Activated CD4-positive, alpha-beta T cell treated with anti-CD3 and anti-CD28 coated beads, Interleukin-2, amount 10 ng/mL, durations not matched to agents 24 days and 14 days (primary cell): ENCODE results near the gene PSMD8. TPM values are rescaled to one million over a fixed set of nuclear protein-coding genes. Genes with fewer than 3 reads are reported as not detected.
A peak's percentile ranks its signal among the peaks of the same experiment; 100 is the strongest.
"Not testable (repeated sequence)": the region's sequence is repeated elsewhere in the genome, so short reads cannot be mapped to it uniquely, and the experiment has no call there.

Experiments
- DNase-seq: peaks from one replicate; pipeline ENCODE4 v3.0.0; 2022
- H3K27ac Mint-ChIP-seq: one replicate; pipeline ENCODE4 v1.8.0; 2022; ENCODE audit warnings: mild to moderate bottlenecking, mixed read lengths
- H3K27me3 Mint-ChIP-seq: one replicate; pipeline ENCODE4 v1.8.0; 2022; ENCODE audit warnings: mixed read lengths
- H3K36me3 Mint-ChIP-seq: one replicate; pipeline ENCODE4 v1.8.0; 2022; ENCODE audit warnings: low read depth, mild to moderate bottlenecking, mixed read lengths
- H3K4me1 Mint-ChIP-seq: one replicate; pipeline ENCODE4 v1.8.0; 2021; ENCODE audit warnings: mixed read lengths
- H3K4me3 Mint-ChIP-seq: one replicate; pipeline ENCODE4 v1.8.0; 2022; ENCODE audit warnings: mild to moderate bottlenecking, moderate library complexity, mixed read lengths
- H3K9me3 Mint-ChIP-seq: one replicate; pipeline ENCODE4 v1.8.0; 2021; ENCODE audit warnings: mixed read lengths
- intact Hi-C: fragments of 100-400 bp; cut with micrococcal nuclease; formaldehyde crosslinking; loops from one replicate; pipeline ENCODE4 v1.15.1; 2023
- total RNA-seq: library from RNA; stranded (reverse); gene quantifications from 2 replicates; pipeline ENCODE4 v1.2.3, GENCODE V29; 2022

The PSMD8 gene
- total RNA-seq, 1 donor from 2014 or later = 314 TPM

DNA sequence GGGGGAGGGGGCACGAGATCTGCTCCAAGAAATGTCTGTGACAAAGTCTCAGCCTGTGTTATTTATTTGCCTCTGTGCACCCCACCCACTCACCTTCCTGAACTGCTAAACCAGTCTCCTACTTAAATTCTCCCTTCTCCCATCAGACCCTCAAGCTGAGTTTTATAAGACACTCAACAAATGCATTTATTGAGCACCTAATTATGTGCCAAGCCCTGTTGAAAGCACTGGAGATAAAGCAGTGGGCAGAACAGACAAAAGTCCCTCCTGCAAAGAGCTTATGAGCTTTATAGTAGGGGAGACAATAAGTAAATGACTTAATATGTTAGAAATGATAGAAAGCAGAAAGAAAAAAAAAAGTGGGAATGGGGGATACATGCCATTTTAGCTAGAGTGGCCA, 25.2 kb downstream of the PSMD8 start:
- Mint-ChIP-seq H3K4me1 (peaks cover 28% of the 10 kb centered on the region), H3K9me3 (no peaks in the 10 kb centered on the region), H3K27ac (no peak overlapping the region), H3K4me3 (no peak overlapping the region), H3K36me3 (peaks cover 2% of the 10 kb centered on the region), H3K27me3 (peaks cover 2% of the 10 kb centered on the region)
- intact Hi-C loops = no loop called here
- DNase-seq = no peak

DNA sequence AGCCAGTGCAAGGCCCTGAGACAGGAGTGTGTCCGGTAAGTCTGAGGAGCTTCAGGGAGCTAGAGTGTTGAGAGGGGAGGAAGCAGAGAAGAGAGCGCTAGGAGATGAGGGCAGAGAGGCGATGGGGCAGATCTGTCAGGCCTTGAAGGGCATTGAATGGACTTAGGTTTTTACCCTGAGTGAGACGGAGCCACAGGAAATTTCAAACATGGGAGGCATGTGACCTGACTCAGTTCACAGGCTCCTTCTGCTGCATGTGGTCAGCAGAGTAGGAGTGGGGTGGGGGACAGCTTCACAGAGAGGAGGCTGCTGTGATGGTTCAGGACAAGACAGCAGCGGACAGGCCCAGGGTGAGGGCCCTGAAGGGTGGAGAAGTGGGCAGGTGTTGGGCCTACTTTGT, 26.0 kb downstream of the PSMD8 start:
- intact Hi-C loops = loop anchor here (10.0 kb wide), 1 partner anchor 494 kb away; the partner anchor contains the start of genes NFKBIB and SIRT2
- Mint-ChIP-seq H3K27ac (peak overlapping the region; percentile 38), H3K27me3 (peaks cover 2% of the 10 kb centered on the region), H3K4me3 (no peak overlapping the region), H3K9me3 (no peaks in the 10 kb centered on the region), H3K4me1 (peaks cover 24% of the 10 kb centered on the region), H3K36me3 (peaks cover 8% of the 10 kb centered on the region)
- no peak for DNase-seq

DNA sequence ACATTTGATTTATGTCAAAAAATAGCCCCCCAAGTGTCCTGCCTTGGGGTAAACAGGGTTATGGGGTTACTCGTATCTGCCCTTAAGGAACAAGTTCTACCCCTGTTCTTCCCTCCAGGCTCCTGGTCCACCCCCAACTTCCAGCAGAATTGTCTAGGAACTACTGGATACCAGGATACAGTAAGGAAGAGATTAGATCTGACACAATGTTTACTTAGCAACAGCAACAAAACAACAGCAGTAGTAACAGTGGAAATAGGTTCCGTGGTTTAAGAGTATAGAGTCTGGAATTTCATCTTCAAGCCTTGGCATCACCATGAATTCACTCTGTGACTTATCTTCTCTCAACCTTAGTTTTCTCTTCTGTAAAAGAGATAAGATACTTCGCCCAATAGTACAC, 26.8 kb downstream of the PSMD8 start:
- H3K4me3 Mint-ChIP-seq = no peak overlapping the region
- intact Hi-C loops = loop anchor here (10.0 kb wide), 1 partner anchor 494 kb away; the partner anchor contains the start of genes NFKBIB and SIRT2
- peaks cover 10% of the 10 kb centered on the region for H3K36me3 Mint-ChIP-seq
- no peak for DNase-seq
- H3K27ac Mint-ChIP-seq = no peak overlapping the region
- H3K9me3 Mint-ChIP-seq = no peaks in the 10 kb centered on the region
- H3K27me3 Mint-ChIP-seq = peaks cover 2% of the 10 kb centered on the region
- peaks cover 24% of the 10 kb centered on the region for H3K4me1 Mint-ChIP-seq

DNA sequence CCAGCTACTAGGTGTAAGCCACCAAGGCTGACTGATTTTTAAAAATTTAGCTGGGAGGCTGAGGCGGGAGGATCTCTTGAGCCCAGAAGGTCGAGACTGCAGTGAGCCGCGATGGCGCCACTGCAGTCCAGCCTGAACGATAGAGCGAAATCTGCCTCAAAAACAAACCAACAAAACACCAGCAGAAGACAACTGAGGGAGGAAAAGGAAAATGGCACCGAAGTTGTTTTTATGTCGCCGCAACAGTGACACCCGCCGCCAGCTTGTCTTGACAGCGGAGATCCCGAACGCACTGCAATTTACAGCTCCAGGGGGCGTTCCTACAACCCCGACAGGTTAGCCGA, 28.2 kb downstream of the PSMD8 start:
- peaks cover 12% of the 10 kb centered on the region for H3K4me1 Mint-ChIP-seq
- no peaks in the 10 kb centered on the region for H3K9me3 Mint-ChIP-seq
- H3K27me3 Mint-ChIP-seq = peaks cover 2% of the 10 kb centered on the region

DNA sequence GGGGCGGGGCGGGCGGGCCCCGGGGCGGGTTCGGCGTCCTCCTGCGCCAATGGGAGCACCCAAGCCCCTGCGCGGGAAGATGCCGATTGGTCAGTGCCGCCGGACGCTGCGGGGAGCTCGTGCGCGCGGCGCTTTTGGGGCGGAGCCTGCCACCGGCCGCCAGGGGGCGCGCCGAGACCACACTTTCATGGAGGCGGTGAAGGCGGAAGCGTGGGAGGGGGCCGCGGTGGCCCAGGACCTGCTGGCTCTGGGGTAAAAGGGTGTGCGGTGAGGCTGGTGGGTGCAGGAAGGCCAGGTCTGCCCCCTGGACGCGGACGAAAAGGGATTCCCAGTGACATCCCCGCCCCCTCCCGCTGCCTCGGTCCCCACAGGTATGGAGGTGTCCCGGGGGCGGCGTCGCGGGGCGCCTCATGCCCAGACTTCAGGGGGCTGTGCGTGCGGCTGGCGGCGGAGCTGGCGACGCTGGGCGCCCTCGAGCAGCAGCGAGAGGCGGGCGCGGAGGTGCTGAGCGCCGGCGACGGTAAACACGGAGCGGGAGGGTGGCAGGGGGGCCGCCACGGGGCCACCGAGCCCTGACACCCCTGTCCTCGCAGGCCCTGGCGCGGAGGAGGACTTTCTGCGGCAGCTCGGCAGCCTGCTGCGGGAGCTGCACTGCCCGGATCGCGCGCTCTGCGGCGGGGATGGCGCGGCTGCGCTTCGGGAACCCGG, 28.8 kb downstream of the PSMD8 start, which contains the start of gene FAM98C:
Gene FAM98C (plus strand): TSS at position 127 of the 708 bp plus-strand sequence. CDS start 61 bp downstream, at position 188.
- intact Hi-C loops = loop anchor here (1.0 to 10.0 kb wide), 7 partner anchors 24 to 527 kb away; partner anchors contain the start of genes MRPS12, NFKBIB, RASGRP4 and SARS2
- Mint-ChIP-seq H3K27ac (peak within 1 kb of the TSS; percentile 95), H3K4me1 (peaks cover 12% of the 10 kb centered on the region), H3K36me3 (peaks cover 19% of the 10 kb centered on the region), H3K4me3 (peak within 1 kb of the TSS; percentile 95), H3K27me3 (peaks cover 2% of the 10 kb centered on the region), H3K9me3 (no peaks in the 10 kb centered on the region)
- peak; percentile 99 for DNase-seq

More for the DNA sequence above, 28.2 kb downstream of the PSMD8 start:
- Mint-ChIP-seq H3K36me3 (peaks cover 17% of the 10 kb centered on the region), H3K27ac (peak overlapping the region; percentile 67), H3K4me3 (peak overlapping the region; percentile 95)
- intact Hi-C loops = loop anchor here (2.0 to 10.0 kb wide), 2 partner anchors 24 to 492 kb away; partner anchors contain the start of genes NFKBIB, RASGRP4 and SIRT2
- no peak for DNase-seq

DNA sequence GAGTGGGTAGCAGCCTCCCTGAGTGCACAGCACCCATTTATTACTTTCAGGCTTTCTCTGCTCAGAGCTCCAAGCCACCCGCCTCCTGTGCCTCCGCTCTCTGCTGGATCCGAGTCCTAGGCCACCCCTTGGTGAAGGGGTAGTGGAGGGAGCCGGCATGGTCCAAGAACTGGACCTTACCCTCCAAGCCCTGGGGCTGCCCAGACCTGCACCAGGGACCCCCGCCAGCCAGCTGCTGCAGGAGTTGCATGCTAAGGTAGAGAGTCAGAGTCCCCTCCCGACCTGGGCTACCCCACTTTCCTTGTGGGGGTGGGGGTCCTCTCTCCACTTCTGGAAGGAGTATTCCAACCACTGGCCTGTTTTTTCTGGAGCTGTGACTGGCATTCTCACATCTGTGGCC, 30.5 kb downstream of the PSMD8 start:
- Mint-ChIP-seq H3K9me3 (no peaks in the 10 kb centered on the region), H3K36me3 (peaks cover 21% of the 10 kb centered on the region), H3K27ac (no peak overlapping the region)

DNA sequence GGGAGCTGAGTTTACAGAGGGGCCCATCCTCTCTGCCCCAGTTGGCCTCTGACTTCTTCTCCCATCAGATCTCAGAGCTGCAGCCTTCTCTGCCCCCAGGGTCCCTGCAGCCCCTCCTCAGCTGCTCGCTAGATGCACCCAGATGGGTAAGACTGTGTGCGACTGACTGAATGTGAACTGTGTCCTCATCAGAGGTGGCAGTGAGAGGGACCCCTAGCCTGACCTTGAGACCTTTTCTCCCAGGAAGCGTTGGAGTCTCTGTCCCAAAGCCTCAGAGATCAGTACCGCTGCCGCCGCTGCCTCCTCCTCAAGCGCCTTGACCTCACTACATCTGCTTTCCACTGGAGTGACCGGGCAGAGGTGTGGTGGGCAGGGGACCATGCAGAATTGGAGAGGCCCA, 30.9 kb downstream of the PSMD8 start:
- intact Hi-C loops = loop anchor here (10.0 kb wide), 1 partner anchor 490 kb away; the partner anchor contains the start of genes NFKBIB and SIRT2
- no peaks in the 10 kb centered on the region for H3K9me3 Mint-ChIP-seq
- no peak for DNase-seq
- peak overlapping the region; percentile 49 for H3K4me3 Mint-ChIP-seq
- H3K4me1 Mint-ChIP-seq = peaks cover 12% of the 10 kb centered on the region
- no peaks in the 10 kb centered on the region for H3K27me3 Mint-ChIP-seq
- H3K27ac Mint-ChIP-seq = no peak overlapping the region
- peaks cover 21% of the 10 kb centered on the region for H3K36me3 Mint-ChIP-seq

More for the DNA sequence above, 30.5 kb downstream of the PSMD8 start:
- H3K27me3 Mint-ChIP-seq = no peaks in the 10 kb centered on the region
- H3K4me3 Mint-ChIP-seq = peak overlapping the region; percentile 95
- H3K4me1 Mint-ChIP-seq = peaks cover 12% of the 10 kb centered on the region
- intact Hi-C loops = loop anchor here (10.0 kb wide), 1 partner anchor 490 kb away; the partner anchor contains the start of genes NFKBIB and SIRT2
- no peak for DNase-seq

DNA sequence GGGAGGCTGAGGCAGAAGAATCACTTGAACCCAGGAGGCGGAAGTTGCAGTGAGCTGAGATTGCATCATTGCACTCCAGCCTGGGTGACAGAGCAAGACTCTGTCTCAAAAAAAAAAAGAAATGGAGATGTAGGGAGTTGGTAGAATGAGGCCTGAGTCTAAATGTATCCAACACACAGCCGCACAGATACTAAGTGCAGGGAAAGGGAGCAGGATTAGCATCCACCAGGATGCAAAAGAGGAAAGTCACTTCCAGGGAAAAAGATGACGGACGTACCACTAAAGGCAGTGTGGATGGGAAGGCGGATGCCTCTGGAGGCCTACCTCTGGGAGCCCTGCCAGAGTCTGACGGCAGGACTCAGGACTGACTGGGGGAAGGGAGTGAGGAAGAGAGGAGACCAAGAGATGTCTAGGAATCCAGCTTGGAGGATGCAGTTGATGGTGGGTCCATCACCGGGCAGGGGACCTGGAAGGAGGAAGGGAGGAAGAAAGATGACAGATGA, 35.3 kb downstream of the PSMD8 start:
- Mint-ChIP-seq H3K4me3 (no peak overlapping the region), H3K4me1 (peaks cover 2% of the 10 kb centered on the region), H3K27ac (no peak overlapping the region), H3K9me3 (no peaks in the 10 kb centered on the region), H3K27me3 (no peaks in the 10 kb centered on the region), H3K36me3 (peaks cover 19% of the 10 kb centered on the region)
- no peak for DNase-seq
- intact Hi-C loops = loop anchor here (10.0 kb wide), 1 partner anchor 485 kb away; the partner anchor contains the start of genes NFKBIB and SIRT2

DNA sequence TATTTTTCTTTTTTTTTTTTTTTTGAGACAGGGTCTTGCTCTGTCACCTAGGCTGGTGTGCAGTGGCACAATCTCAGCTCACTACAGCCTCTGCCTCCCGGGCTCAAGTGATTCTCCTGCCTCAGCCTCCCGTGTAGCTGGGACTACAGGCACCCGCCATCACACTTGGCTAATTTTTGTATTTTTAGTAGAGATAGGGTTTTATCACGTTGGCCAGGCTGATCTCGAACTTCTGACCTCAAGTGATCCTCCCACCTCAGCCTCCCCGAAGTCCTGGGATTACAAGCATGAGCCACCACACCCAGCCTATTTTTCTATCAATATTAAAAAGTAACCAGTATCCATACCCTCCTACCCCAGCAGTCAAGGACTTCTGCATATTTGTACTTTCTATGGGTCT, 36.0 kb downstream of the PSMD8 start:
- H3K36me3 Mint-ChIP-seq = peaks cover 13% of the 10 kb centered on the region
- DNase-seq, H3K27ac Mint-ChIP-seq, H3K4me1 Mint-ChIP-seq, H3K4me3 Mint-ChIP-seq, H3K9me3 Mint-ChIP-seq, intact Hi-C loops, H3K27me3 Mint-ChIP-seq: not testable (repeated sequence)

DNA sequence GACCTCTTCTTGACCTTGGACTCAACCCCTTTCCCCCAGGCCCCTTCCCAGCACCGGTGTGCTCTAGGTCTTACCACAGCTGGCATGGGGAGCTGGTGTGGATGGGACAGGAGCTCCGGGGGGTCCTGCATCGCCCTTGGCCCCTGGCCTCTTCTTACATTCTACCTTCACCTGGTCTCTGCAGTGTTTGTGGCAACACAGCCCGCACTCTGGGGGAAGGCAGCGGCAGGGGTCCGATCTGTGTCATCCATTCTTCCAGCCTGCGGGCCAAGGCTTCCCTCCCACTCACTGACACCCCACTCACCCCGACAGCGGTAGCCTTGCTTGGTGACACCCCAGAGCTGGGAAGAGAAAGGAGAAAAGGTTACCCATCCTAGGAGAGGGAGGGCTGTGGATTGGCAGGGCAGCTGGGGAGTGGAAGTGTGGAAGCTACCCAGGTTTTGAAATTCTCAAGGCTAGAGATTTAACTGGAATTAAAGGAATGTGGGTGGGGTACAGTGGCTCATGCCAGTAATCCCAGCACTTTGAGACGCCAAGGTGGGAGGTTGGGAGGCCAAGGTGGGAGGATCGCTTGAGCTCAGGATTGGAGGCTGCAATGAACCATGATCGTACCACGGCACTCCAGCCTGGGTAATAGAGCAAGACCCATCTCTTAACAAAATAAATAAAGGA, 36.8 kb downstream of the PSMD8 start:
- no peaks in the 10 kb centered on the region for H3K27me3 Mint-ChIP-seq
- peaks cover 11% of the 10 kb centered on the region for H3K36me3 Mint-ChIP-seq
- H3K4me3 Mint-ChIP-seq = no peak overlapping the region
- no peak overlapping the region for H3K27ac Mint-ChIP-seq
- DNase-seq = no peak
- no peaks in the 10 kb centered on the region for H3K9me3 Mint-ChIP-seq
- H3K4me1 Mint-ChIP-seq = no peaks in the 10 kb centered on the region
- intact Hi-C loops = no loop called here

DNA sequence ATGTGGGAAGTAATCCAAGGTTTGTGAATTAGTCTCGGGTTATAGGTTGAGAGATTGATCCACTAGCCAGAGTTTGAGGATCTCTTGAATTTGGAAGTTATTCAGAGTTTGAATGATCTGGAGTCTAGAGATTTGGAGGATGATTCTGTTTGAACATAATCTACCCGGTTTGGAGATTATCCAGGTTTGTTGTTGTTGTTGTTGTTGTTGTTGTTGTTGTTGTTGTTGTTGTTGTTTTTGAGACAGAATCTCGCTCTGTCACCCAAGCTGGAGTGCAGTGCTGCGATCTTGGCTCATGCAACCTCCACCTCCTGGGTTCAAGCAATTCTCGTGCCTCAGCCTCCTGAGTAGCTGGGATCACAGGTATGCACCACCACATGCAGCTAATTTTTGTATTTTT, 37.5 kb downstream of the PSMD8 start:
- H3K27ac Mint-ChIP-seq, H3K4me1 Mint-ChIP-seq, H3K9me3 Mint-ChIP-seq, DNase-seq, H3K4me3 Mint-ChIP-seq, H3K27me3 Mint-ChIP-seq, intact Hi-C loops: not testable (repeated sequence)
- peaks cover 10% of the 10 kb centered on the region for H3K36me3 Mint-ChIP-seq

DNA sequence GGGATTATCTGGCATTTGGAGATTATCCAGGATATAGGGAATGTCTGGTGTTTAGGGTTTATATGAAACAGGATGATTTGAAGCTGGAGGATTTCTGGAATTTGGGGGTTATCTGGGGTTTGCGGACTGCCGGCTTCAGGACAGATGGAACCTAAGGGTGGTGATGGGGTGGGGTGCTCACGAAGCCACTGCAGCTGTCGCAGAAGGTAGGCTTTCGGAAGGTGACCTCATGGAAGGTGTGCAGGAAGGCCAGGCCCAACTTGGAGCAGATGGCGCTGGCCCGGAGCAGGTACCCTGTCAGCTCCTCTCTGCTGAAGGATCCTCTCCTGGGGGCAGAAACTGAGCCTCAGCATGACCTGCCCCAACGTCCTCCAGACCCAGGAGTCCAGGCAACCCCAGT, 38.1 kb downstream of the PSMD8 start:
- peaks cover 10% of the 10 kb centered on the region for H3K4me1 Mint-ChIP-seq
- no peak overlapping the region for H3K4me3 Mint-ChIP-seq
- DNase-seq = no peak
- H3K27ac Mint-ChIP-seq = no peak overlapping the region
- no peaks in the 10 kb centered on the region for H3K9me3 Mint-ChIP-seq
- H3K36me3 Mint-ChIP-seq = peaks cover 5% of the 10 kb centered on the region
- intact Hi-C loops = no loop called here
- H3K27me3 Mint-ChIP-seq = no peaks in the 10 kb centered on the region

DNA sequence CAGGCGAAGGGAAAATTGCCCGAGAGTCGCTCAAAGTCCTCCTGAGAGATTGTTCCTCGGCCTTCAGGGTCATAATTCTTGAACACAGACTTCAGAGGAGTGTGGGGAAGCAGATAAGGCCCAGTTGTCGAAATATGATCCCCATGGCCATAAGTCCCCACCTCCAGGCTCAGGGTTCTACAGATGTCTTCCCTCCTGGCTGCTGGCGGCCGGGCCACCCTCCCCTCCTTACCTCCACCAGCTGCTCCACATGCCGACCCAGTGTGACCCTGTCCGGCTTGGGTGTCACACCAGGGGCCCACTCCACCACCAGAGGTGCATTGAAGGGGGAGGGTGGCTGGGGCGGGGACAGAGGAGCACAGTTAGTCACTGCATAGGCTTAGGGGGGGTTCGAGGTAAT, 38.6 kb downstream of the PSMD8 start:
- Mint-ChIP-seq H3K27ac (no peak overlapping the region), H3K36me3 (peaks cover 3% of the 10 kb centered on the region), H3K4me3 (no peak overlapping the region)

DNA sequence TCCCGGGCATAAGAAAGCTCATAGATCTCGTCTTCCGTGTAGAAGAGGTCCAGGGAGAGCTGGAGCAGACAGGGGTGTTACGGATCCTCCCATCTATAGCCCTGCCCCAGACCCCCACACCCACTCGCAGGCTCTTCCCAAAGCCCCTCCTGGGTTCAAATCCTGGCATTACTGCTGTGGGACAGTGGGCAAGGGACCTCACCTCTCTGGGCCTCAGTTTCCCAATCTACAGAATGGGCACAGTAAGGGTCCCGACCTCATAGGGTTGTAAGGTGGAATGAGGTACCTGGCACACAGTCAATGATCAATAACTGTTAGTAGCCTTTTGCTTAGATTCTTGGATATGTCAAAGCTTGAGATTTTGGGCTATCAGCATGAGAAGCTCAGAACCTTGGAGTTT, 39.0 kb downstream of the PSMD8 start:
- peaks cover 16% of the 10 kb centered on the region for H3K4me1 Mint-ChIP-seq
- H3K36me3 Mint-ChIP-seq = peaks cover 3% of the 10 kb centered on the region
- intact Hi-C loops = no loop called here
- H3K9me3 Mint-ChIP-seq = no peaks in the 10 kb centered on the region
- H3K4me3 Mint-ChIP-seq = no peak overlapping the region
- DNase-seq = no peak
- H3K27ac Mint-ChIP-seq = no peak overlapping the region
- H3K27me3 Mint-ChIP-seq = no peaks in the 10 kb centered on the region

More for the DNA sequence above, 38.6 kb downstream of the PSMD8 start:
- Mint-ChIP-seq H3K9me3 (no peaks in the 10 kb centered on the region), H3K27me3 (no peaks in the 10 kb centered on the region), H3K4me1 (peaks cover 14% of the 10 kb centered on the region)
- no peak for DNase-seq
- intact Hi-C loops = no loop called here
